A549 (cell line): Measurements from ENCODE around the gene OTOP1. TPM values are rescaled to one million over a fixed set of nuclear protein-coding genes. Genes with fewer than 3 reads are reported as not detected.

ENCODE experiments used
- ATAC-seq, 2 experiments: fragments of 200-7000 bp in 1 of 2; fragments of >200 bp in 1 of 2; cut with Nextera tagmentation in 1 of 2; cut with Tn5 transposase in 1 of 2; 3 replicates each; pipeline versions ENCODE4 v1.8.0 to v1.9.1; 2018 to 2020; ENCODE audit warnings: mild to moderate bottlenecking in 1 of 2, moderate library complexity in 1 of 2
- CTCF ChIA-PET: fragments of 300-600 bp; sonication (Branson Sonifier 250); formaldehyde crosslinking; extraction: SDS; loops from one replicate; lab custom pipeline; 2021; ENCODE audit warnings: antibody characterized with exemption, inconsistent platforms; lab: Yijun Ruan, JAX
- POLR2A ChIA-PET: fragments of 350-600 bp; formaldehyde crosslinking; extraction: SDS; loops from one replicate; lab custom pipeline; 2021; ENCODE audit warnings: antibody characterized with exemption, inconsistent platforms; lab: Yijun Ruan, JAX
- DNase-seq, 2 experiments: peaks; one replicate each; pipeline versions ENCODE4 v3.0.0 to v3.0.0-alpha.2; 2011 to 2016; ENCODE audit warnings: low read depth in 1 of 2, low spot score in 1 of 2
- FAIRE-seq: peaks from 2 replicates; lab custom pipeline; 2011; peaks lifted over from hg19 to GRCh38; lab: Jason Lieb, UNC
- H3K27ac ChIP-seq, 2 experiments: fragments of >200 bp; sonication (Bioruptor Twin); formaldehyde crosslinking; 3 replicates each; pipeline ENCODE4 v1.5.1; 2016 to 2017
- H3K4me1 ChIP-seq: fragments of >200 bp; sonication (Bioruptor Twin); formaldehyde crosslinking; 3 replicates; pipeline ENCODE4 v1.6.1; 2016
- H3K4me2 ChIP-seq: fragments of >200 bp; sonication (Bioruptor Twin); formaldehyde crosslinking; 3 replicates; pipeline ENCODE4 v1.6.1; 2016
- H3K4me3 ChIP-seq: fragments of >200 bp; sonication (Bioruptor Twin); formaldehyde crosslinking; 3 replicates; pipeline ENCODE4 v1.5.1; 2016
- H3K9me3 ChIP-seq: fragments of >200 bp; sonication (Bioruptor Twin); formaldehyde crosslinking; 3 replicates; pipeline ENCODE4 v1.6.1; 2016
- BCL3 ChIP-seq: fragments of >200 bp; sonication (Bioruptor Twin); formaldehyde crosslinking; IDR thresholded peaks from 3 replicates; pipeline ENCODE4 v1.6.1; 2016
- BHLHE40 ChIP-seq: IDR thresholded peaks from 2 replicates; pipeline ENCODE4 v1.6.1; 2012; ENCODE audit warnings: low read depth, low read length, inconsistent platforms
- CBX2 ChIP-seq: fragments of 200-600 bp; sonication (generic); IDR thresholded peaks from 2 replicates; pipeline ENCODE4 v1.6.1; 2016; ENCODE audit warnings: low read depth, mild to moderate bottlenecking, borderline replicate concordance
- CBX8 ChIP-seq: fragments of 200-600 bp; sonication (generic); IDR thresholded peaks from 2 replicates; pipeline ENCODE4 v1.6.1; 2016
- CHD2 ChIP-seq: fragments of 150-350 bp; IDR thresholded peaks from 2 replicates; pipeline ENCODE4 v1.6.1; 2014; ENCODE audit warnings: low read length; ENCODE audit not compliant: partially characterized antibody
- CHD4 ChIP-seq: fragments of 200-600 bp; sonication (generic); IDR thresholded peaks from 2 replicates; pipeline ENCODE4 v1.6.1; 2016; ENCODE audit warnings: antibody characterized with exemption, mild to moderate bottlenecking, borderline replicate concordance
- EHF ChIP-seq: fragments of 250-450 bp; sonication (Bioruptor Pico); IDR thresholded peaks from 2 replicates; pipeline ENCODE4 v1.5.0; 2020; ENCODE audit warnings: mild to moderate bottlenecking
- EHMT2 ChIP-seq: fragments of 200-600 bp; sonication (generic); IDR thresholded peaks from 2 replicates; pipeline ENCODE4 v1.6.1; 2016; ENCODE audit warnings: antibody characterized with exemption, low read depth, mild to moderate bottlenecking, moderate library complexity
- ELK1 ChIP-seq: fragments of 150-350 bp; IDR thresholded peaks from 2 replicates; pipeline ENCODE4 v1.6.1; 2014; ENCODE audit warnings: low read depth, mild to moderate bottlenecking, low read length
- EP300 ChIP-seq, 2 experiments: fragments of >200 bp; sonication (Bioruptor Twin); formaldehyde crosslinking; IDR thresholded peaks; 2 replicates in 1 of 2; 3 replicates in 1 of 2; pipeline ENCODE4 v1.6.1; 2016 to 2017
- FOSL2 ChIP-seq, 2 experiments: fragments of 450-650 bp in 1 of 2; fragments of >200 bp in 1 of 2; sonication (Bioruptor Twin) in 1 of 2; formaldehyde crosslinking; IDR thresholded peaks; 2 replicates each; pipeline versions ENCODE4 v1.5.0 to v1.6.1; 2016 to 2020; ENCODE audit warnings: mild to moderate bottlenecking in 1 of 2, moderate library complexity in 1 of 2
- GATA3 ChIP-seq: IDR thresholded peaks from 2 replicates; pipeline ENCODE4 v1.6.1; 2012; ENCODE audit warnings: borderline replicate concordance
- HDAC2 ChIP-seq: fragments of 200-600 bp; sonication (generic); IDR thresholded peaks from 2 replicates; pipeline ENCODE4 v1.6.1; 2016
- HMGXB4 ChIP-seq: fragments of 250-450 bp; sonication (Bioruptor Pico); IDR thresholded peaks from 2 replicates; pipeline ENCODE4 v1.5.0; 2021; ENCODE audit warnings: mild to moderate bottlenecking, moderate library complexity, borderline replicate concordance
- HOXB5 ChIP-seq: fragments of 250-450 bp; sonication (Bioruptor Pico); IDR thresholded peaks from 2 replicates; pipeline ENCODE4 v1.5.0; 2020; ENCODE audit warnings: mild to moderate bottlenecking, moderate library complexity
- NFE2L2 ChIP-seq: fragments of 150-350 bp; conservative IDR thresholded peaks from 2 replicates; pipeline ENCODE4 v1.6.1; 2014; ENCODE audit warnings: low read length
- NPAS2 ChIP-seq: fragments of 250-450 bp; sonication (Bioruptor Pico); IDR thresholded peaks from 2 replicates; pipeline ENCODE4 v1.8.0; 2022; ENCODE audit warnings: mild to moderate bottlenecking, moderate library complexity, borderline replicate concordance
- NR3C1 ChIP-seq: fragments of >200 bp; sonication (Bioruptor Twin); formaldehyde crosslinking; IDR thresholded peaks from 3 replicates; pipeline ENCODE4 v1.6.1; 2017
- PHF8 ChIP-seq: fragments of 200-600 bp; sonication (generic); IDR thresholded peaks from 2 replicates; pipeline ENCODE4 v1.6.1; 2016; ENCODE audit warnings: low read depth, mild to moderate bottlenecking, antibody characterized with exemption, moderate library complexity, borderline replicate concordance
- POLR2AphosphoS2 ChIP-seq: conservative IDR thresholded peaks from 2 replicates; pipeline ENCODE4 v1.6.1; 2012; ENCODE audit warnings: low read length, improper control_type of control experiment, inconsistent platforms
- RARB ChIP-seq: fragments of 250-450 bp; sonication (Bioruptor Pico); IDR thresholded peaks from 2 replicates; pipeline ENCODE4 v1.8.0; 2021; ENCODE audit warnings: mild to moderate bottlenecking, moderate library complexity
- REST ChIP-seq: fragments of 200-600 bp; sonication (generic); IDR thresholded peaks from 2 replicates; pipeline ENCODE4 v1.6.1; 2016; ENCODE audit warnings: antibody characterized with exemption, mild to moderate bottlenecking, moderate library complexity
- SMC3 ChIP-seq: fragments of >200 bp; sonication (Bioruptor Twin); formaldehyde crosslinking; IDR thresholded peaks from 3 replicates; pipeline ENCODE4 v1.6.1; 2018; ENCODE audit warnings: inconsistent platforms
- SREBF2 ChIP-seq: fragments of 450-650 bp; IDR thresholded peaks from 2 replicates; pipeline ENCODE4 v1.6.1; 2014; ENCODE audit warnings: mild to moderate bottlenecking, moderate library complexity
- TP53 ChIP-seq: fragments of 250-450 bp; sonication (Bioruptor Pico); IDR thresholded peaks from 2 replicates; pipeline ENCODE4 v1.5.0; 2021; ENCODE audit warnings: mild to moderate bottlenecking, moderate library complexity
- USF2 ChIP-seq: fragments of 450-650 bp; IDR thresholded peaks from 2 replicates; pipeline ENCODE4 v1.6.1; 2014; ENCODE audit warnings: antibody characterized with exemption
- ZC3H11A ChIP-seq: fragments of 450-650 bp; IDR thresholded peaks from 2 replicates; pipeline ENCODE4 v1.6.1; 2014; ENCODE audit warnings: antibody characterized with exemption, mild to moderate bottlenecking
- ZFP36 ChIP-seq: fragments of 450-650 bp; IDR thresholded peaks from 2 replicates; pipeline ENCODE4 v1.6.1; 2014; ENCODE audit warnings: borderline replicate concordance; ENCODE audit not compliant: partially characterized antibody
- ZNF302 ChIP-seq: fragments of 250-450 bp; sonication (Bioruptor Pico); IDR thresholded peaks from 2 replicates; pipeline ENCODE4 v1.9.0; 2021; ENCODE audit warnings: inconsistent platforms, mild to moderate bottlenecking, moderate library complexity
- ZSCAN20 ChIP-seq: fragments of 250-450 bp; sonication (Bioruptor Pico); IDR thresholded peaks from 2 replicates; pipeline ENCODE4 v1.8.0; 2022; ENCODE audit warnings: mild to moderate bottlenecking, moderate library complexity
- WGBS: methylation state at CpG from one replicate; pipeline ENCODE4 v1.1.6; 2017; ENCODE audit errors: missing lambda C conversion rate; 5-methylcytosine and 5-hydroxymethylcytosine counted together
- polyA plus RNA-seq, 4 experiments: library from polyadenylated mRNA; depleted of rRNA in 3 of 4; stranded (reverse); fragments of >200 nt; fragmentation: RNase III in 1 of 4; extraction: RNeasy Plus Mini Kit Qiagen cat#74134 plus additional on column Dnase treatment in 1 of 4; gene quantifications; 2 replicates in 3 of 4; 3 replicates in 1 of 4; pipeline ENCODE4 v1.2.3, GENCODE V29; 2011 to 2017

OTOP1 gene
- polyA plus RNA-seq, 2 of the 4 experiments (the other 2 are of a cell fraction) = not detected

GRCh38 chr4:4270529-4270928 is 43.8 kb upstream of the OTOP1 start:
- H3K27ac ChIP-seq = no peak overlapping the region
- ATAC-seq = no peak

GRCh38 chr4:4269856-4270255 is 43.1 kb upstream of the OTOP1 start:
- POLR2A ChIA-PET = no interaction called here
- Histone ChIP-seq H3K9me3 (no peaks in the 10 kb centered on the region), H3K4me3 (no peak overlapping the region), H3K4me2 (no peak overlapping the region), H3K4me1 (no peaks in the 10 kb centered on the region), H3K27ac (no peak overlapping the region)
- FAIRE-seq = no peak
- no peak for DNase-seq
- no peak for TF ChIP-seq ELK1
- TF ChIP-seq TP53 (CRISPR knock-in tag) = no peak
- no peak for TF ChIP-seq SMC3
- TF ChIP-seq HOXB5 (CRISPR knock-in tag) = no peak
- TF ChIP-seq USF2 = no peak
- TF ChIP-seq REST = no peak
- TF ChIP-seq ZFP36 = no peak
- no peak for TF ChIP-seq BHLHE40
- TF ChIP-seq RARB (CRISPR knock-in tag) = no peak
- TF ChIP-seq NPAS2 (CRISPR knock-in tag) = no peak
- no peak for TF ChIP-seq CBX2
- TF ChIP-seq EP300 (IDR thresholded peaks at IDR 0.05) = no peak
- no peak for TF ChIP-seq CHD4
- TF ChIP-seq ZNF302 (CRISPR knock-in tag) = no peak
- no peak for TF ChIP-seq GATA3
- no peak for TF ChIP-seq FOSL2 (IDR thresholded peaks at IDR 0.05)
- no peak for TF ChIP-seq FOSL2 (CRISPR knock-in tag; IDR thresholded peaks at IDR 0.05)
- TF ChIP-seq PHF8 = no peak
- no peak for TF ChIP-seq EHF (CRISPR knock-in tag)
- no peak for TF ChIP-seq HMGXB4
- no peak for TF ChIP-seq POLR2AphosphoS2
- no peak for ATAC-seq
- CTCF ChIA-PET = no interaction called here
- WGBS = 94% methylated on average over 4 of the region's 4 CpGs

More at GRCh38 chr4:4270529-4270928, 43.8 kb upstream of the OTOP1 start:
- Histone ChIP-seq H3K4me3 (no peak overlapping the region), H3K9me3 (no peaks in the 10 kb centered on the region), H3K4me1 (no peaks in the 10 kb centered on the region), H3K4me2 (no peak overlapping the region)
- TF ChIP-seq EHMT2 (no peak), ZNF302 (CRISPR knock-in tag) (no peak), NR3C1 (no peak), GATA3 (no peak), HDAC2 (no peak), ZFP36 (no peak), NFE2L2 (no peak), ZSCAN20 (CRISPR knock-in tag) (no peak), BCL3 (no peak), ZC3H11A (no peak), CBX8 (no peak), CHD2 (no peak), SREBF2 (no peak)
- CTCF ChIA-PET = interaction anchor here (1.1 kb wide), 1 partner anchor 12 kb away, joined by 3 read pairs; no protein-coding TSS in a partner anchor
- no peak for FAIRE-seq
- POLR2A ChIA-PET = no interaction called here
- DNase-seq = no peak
- 81% methylated on average over 4 of the region's 4 CpGs for WGBS
